ENCODE measurements around the gene BSND. TPM values are rescaled to one million over a fixed set of nuclear protein-coding genes. Genes with fewer than 3 reads are reported as not detected.
A peak's percentile ranks its signal among the peaks of the same experiment; 100 is the strongest.

The BSND gene
- total and polyA plus RNA-seq, 9 of the 15 experiments (the other 6 are each of a cell fraction or from before 2014, with no cell fraction given) = not detected

DNA sequence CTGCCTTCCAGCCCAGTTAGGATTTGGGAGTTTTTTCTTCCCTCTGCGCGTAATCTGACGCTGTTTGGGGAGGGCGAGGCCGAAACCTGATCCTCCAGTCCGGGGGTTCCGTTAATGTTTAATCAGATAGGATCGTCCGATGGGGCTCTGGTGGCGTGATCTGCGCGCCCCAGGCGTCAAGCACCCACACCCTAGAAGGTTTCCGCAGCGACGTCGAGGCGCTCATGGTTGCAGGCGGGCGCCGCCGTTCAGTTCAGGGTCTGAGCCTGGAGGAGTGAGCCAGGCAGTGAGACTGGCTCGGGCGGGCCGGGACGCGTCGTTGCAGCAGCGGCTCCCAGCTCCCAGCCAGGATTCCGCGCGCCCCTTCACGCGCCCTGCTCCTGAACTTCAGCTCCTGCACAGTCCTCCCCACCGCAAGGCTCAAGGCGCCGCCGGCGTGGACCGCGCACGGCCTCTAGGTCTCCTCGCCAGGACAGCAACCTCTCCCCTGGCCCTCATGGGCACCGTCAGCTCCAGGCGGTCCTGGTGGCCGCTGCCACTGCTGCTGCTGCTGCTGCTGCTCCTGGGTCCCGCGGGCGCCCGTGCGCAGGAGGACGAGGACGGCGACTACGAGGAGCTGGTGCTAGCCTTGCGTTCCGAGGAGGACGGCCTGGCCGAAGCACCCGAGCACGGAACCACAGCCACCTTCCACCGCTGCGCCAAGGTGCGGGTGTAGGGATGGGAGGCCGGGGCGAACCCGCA lies 40.8 kb downstream of the BSND start, which contains the start of gene PCSK9 (continued):
- no peak for TF ChIP-seq ZNF324 (CRISPR knock-in tag; IDR thresholded peaks at IDR 0.05)
- TF ChIP-seq, protein P1, sequence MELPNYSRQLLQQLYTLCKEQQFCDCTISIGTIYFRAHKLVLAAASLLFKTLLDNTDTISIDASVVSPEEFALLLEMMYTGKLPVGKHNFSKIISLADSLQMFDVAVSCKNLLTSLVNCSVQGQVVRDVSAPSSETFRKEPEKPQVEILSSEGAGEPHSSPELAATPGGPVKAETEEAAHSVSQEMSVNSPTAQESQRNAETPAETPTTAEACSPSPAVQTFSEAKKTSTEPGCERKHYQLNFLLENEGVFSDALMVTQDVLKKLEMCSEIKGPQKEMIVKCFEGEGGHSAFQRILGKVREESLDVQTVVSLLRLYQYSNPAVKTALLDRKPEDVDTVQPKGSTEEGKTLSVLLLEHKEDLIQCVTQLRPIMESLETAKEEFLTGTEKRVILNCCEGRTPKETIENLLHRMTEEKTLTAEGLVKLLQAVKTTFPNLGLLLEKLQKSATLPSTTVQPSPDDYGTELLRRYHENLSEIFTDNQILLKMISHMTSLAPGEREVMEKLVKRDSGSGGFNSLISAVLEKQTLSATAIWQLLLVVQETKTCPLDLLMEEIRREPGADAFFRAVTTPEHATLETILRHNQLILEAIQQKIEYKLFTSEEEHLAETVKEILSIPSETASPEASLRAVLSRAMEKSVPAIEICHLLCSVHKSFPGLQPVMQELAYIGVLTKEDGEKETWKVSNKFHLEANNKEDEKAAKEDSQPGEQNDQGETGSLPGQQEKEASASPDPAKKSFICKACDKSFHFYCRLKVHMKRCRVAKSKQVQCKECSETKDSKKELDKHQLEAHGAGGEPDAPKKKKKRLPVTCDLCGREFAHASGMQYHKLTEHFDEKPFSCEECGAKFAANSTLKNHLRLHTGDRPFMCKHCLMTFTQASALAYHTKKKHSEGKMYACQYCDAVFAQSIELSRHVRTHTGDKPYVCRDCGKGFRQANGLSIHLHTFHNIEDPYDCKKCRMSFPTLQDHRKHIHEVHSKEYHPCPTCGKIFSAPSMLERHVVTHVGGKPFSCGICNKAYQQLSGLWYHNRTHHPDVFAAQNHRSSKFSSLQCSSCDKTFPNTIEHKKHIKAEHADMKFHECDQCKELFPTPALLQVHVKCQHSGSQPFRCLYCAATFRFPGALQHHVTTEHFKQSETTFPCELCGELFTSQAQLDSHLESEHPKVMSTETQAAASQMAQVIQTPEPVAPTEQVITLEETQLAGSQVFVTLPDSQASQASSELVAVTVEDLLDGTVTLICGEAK (IDR thresholded peaks at IDR 0.05) = no peak; the same call in 1 of the 2 replicates
- TF ChIP-seq, protein P1 (CRISPR knock-in tag; IDR thresholded peaks at IDR 0.05) = no peak
- TF ChIP-seq ZFP36 (IDR thresholded peaks at IDR 0.05; ENCODE audit: low read depth, low read length, partially characterized antibody) = no peak
- TF ChIP-seq SRSF9 (IDR thresholded peaks at IDR 0.05; ENCODE audit: borderline replicate concordance, low read depth, low read length) = no peak
- TF ChIP-seq, protein P2, sequence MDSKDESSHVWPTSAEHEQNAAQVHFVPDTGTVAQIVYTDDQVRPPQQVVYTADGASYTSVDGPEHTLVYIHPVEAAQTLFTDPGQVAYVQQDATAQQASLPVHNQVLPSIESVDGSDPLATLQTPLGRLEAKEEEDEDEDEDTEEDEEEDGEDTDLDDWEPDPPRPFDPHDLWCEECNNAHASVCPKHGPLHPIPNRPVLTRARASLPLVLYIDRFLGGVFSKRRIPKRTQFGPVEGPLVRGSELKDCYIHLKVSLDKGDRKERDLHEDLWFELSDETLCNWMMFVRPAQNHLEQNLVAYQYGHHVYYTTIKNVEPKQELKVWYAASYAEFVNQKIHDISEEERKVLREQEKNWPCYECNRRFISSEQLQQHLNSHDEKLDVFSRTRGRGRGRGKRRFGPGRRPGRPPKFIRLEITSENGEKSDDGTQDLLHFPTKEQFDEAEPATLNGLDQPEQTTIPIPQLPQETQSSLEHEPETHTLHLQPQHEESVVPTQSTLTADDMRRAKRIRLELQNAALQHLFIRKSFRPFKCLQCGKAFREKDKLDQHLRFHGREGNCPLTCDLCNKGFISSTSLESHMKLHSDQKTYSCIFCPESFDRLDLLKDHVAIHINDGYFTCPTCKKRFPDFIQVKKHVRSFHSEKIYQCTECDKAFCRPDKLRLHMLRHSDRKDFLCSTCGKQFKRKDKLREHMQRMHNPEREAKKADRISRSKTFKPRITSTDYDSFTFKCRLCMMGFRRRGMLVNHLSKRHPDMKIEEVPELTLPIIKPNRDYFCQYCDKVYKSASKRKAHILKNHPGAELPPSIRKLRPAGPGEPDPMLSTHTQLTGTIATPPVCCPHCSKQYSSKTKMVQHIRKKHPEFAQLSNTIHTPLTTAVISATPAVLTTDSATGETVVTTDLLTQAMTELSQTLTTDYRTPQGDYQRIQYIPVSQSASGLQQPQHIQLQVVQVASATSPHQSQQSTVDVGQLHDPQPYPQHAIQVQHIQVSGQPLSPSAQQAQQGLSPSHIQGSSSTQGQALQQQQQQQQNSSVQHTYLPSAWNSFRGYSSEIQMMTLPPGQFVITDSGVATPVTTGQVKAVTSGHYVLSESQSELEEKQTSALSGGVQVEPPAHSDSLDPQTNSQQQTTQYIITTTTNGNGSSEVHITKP (IDR thresholded peaks at IDR 0.05; ENCODE audit: partially characterized antibody) = peak; percentile 24
- TF ChIP-seq RHOXF2B (CRISPR knock-in tag; conservative IDR thresholded peaks at IDR 0.05) = no peak
- peak; percentile 43; the same call in 1 of the 2 replicates for TF ChIP-seq CBFB (CRISPR knock-in tag; IDR thresholded peaks at IDR 0.05)
- TF ChIP-seq IFI16 (CRISPR knock-in tag; IDR thresholded peaks at IDR 0.05) = no peak
- TF ChIP-seq, protein P3, sequence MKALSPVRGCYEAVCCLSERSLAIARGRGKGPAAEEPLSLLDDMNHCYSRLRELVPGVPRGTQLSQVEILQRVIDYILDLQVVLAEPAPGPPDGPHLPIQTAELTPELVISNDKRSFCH (CRISPR knock-in tag; IDR thresholded peaks at IDR 0.05) = no peak
- TF ChIP-seq, protein P3 (tag; IDR thresholded peaks at IDR 0.05) = no peak
- TF ChIP-seq HNRNPLL (IDR thresholded peaks at IDR 0.05; ENCODE audit: low read depth, low read length, poor library complexity, severe bottlenecking) = peak; percentile 96
- TF ChIP-seq, protein P4, sequence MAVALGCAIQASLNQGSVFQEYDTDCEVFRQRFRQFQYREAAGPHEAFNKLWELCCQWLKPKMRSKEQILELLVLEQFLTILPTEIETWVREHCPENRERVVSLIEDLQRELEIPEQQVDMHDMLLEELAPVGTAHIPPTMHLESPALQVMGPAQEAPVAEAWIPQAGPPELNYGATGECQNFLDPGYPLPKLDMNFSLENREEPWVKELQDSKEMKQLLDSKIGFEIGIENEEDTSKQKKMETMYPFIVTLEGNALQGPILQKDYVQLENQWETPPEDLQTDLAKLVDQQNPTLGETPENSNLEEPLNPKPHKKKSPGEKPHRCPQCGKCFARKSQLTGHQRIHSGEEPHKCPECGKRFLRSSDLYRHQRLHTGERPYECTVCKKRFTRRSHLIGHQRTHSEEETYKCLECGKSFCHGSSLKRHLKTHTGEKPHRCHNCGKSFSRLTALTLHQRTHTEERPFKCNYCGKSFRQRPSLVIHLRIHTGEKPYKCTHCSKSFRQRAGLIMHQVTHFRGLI (CRISPR knock-in tag; IDR thresholded peaks at IDR 0.05) = no peak
